Progenitor cell of endocrine pancreas (in vitro differentiated cells): ENCODE measurements around the gene SMARCD2. TPM values are rescaled to one million over a fixed set of nuclear protein-coding genes. Genes with fewer than 3 reads are reported as not detected.
"Not testable (repeated sequence)": the region's sequence is repeated elsewhere in the genome, so short reads cannot be mapped to it uniquely, and the experiment has no call there.

Experiments used
- DNase-seq: peaks from one replicate; pipeline ENCODE4 v3.0.0; 2021; ENCODE audit warnings: low spot score; ENCODE audit not compliant: unreplicated experiment
- H3K27ac Mint-ChIP-seq: 2 replicates; pipeline ENCODE4 v1.8.0; 2021; ENCODE audit warnings: mild to moderate bottlenecking, moderate library complexity, mixed read lengths
- H3K27me3 Mint-ChIP-seq: 2 replicates; pipeline ENCODE4 v1.8.0; 2021; ENCODE audit warnings: mixed read lengths
- H3K36me3 Mint-ChIP-seq: 2 replicates; pipeline ENCODE4 v1.8.0; 2022; ENCODE audit warnings: mixed read lengths; ENCODE audit not compliant: insufficient read depth
- H3K4me1 Mint-ChIP-seq: 2 replicates; pipeline ENCODE4 v1.8.0; 2021; ENCODE audit warnings: low read depth, mixed read lengths
- H3K4me3 Mint-ChIP-seq: 2 replicates; pipeline ENCODE4 v1.8.0; 2021; ENCODE audit warnings: low read depth, mild to moderate bottlenecking, moderate library complexity, mixed read lengths
- H3K9me3 Mint-ChIP-seq: 2 replicates; pipeline ENCODE4 v1.8.0; 2021; ENCODE audit warnings: low read depth, mixed read lengths
- CTCF ChIP-seq: fragments of 200-600 bp; sonication (generic); IDR thresholded peaks from one replicate; pipeline ENCODE4 v1.5.0; 2021; ENCODE audit warnings: antibody characterized with exemption, mild to moderate bottlenecking; ENCODE audit not compliant: unreplicated experiment
- long read RNA-seq: library from polyadenylated mRNA; unstranded; transcript quantifications from one replicate; pipeline ENCODE4 v2.0.0, GENCODE V29; 2020
- total RNA-seq: library from RNA; stranded (reverse); gene quantifications from 2 replicates; pipeline ENCODE4 v1.2.1, GENCODE V29; 2021

Gene SMARCD2
- total RNA-seq, result 61.6 and 63.8 TPM in 2 replicates
- long read RNA-seq, partial matches to known transcripts, result 25 of 30 reads
- long read RNA-seq, other reads (novel, unspliced or antisense), result 3 of 30 reads

GRCh38 chr17:63842540-63843386, at the start of gene SMARCD2:
Gene SMARCD2 (minus strand): TSS chr17:63842685. CDS start chr17:63842674, 11 bp downstream.
- DNase-seq, result peak; percentile 95
- H3K36me3 Mint-ChIP-seq, result no peaks in the 10 kb centered on the region
- no peaks in the 10 kb centered on the region for H3K9me3 Mint-ChIP-seq
- H3K4me3 Mint-ChIP-seq, result peak within 1 kb of the TSS; percentile 96
- TF ChIP-seq CTCF, result no peak
- H3K27ac Mint-ChIP-seq, result peak within 1 kb of the TSS; percentile 95
- peaks cover 16% of the 10 kb centered on the region for H3K27me3 Mint-ChIP-seq
- H3K4me1 Mint-ChIP-seq, result peaks cover 22% of the 10 kb centered on the region

- not testable (repeated sequence) for H3K36me3 Mint-ChIP-seq, H3K4me3 Mint-ChIP-seq, H3K4me1 Mint-ChIP-seq, H3K9me3 Mint-ChIP-seq, H3K27ac Mint-ChIP-seq, DNase-seq
- peaks cover 19% of the 10 kb centered on the region for H3K27me3 Mint-ChIP-seq
- TF ChIP-seq CTCF, result peak; percentile 54
These were observed 46.8 kb upstream of the SMARCD2 start for GRCh38 chr17:63889026-63889848.

GRCh38 chr17:63885119-63885518, 42.6 kb upstream of the SMARCD2 start:
- not testable (repeated sequence) for H3K4me1 Mint-ChIP-seq, DNase-seq, H3K4me3 Mint-ChIP-seq, H3K36me3 Mint-ChIP-seq, H3K27ac Mint-ChIP-seq, H3K9me3 Mint-ChIP-seq
- H3K27me3 Mint-ChIP-seq, result peaks cover 24% of the 10 kb centered on the region

GRCh38 chr17:63882626-63883126, 40.2 kb upstream of the SMARCD2 start:
- not testable (repeated sequence) for DNase-seq, H3K27ac Mint-ChIP-seq, H3K9me3 Mint-ChIP-seq, H3K4me3 Mint-ChIP-seq, H3K36me3 Mint-ChIP-seq, H3K4me1 Mint-ChIP-seq
- H3K27me3 Mint-ChIP-seq, result peaks cover 33% of the 10 kb centered on the region

- no peak within 1 kb of the TSS for H3K4me3 Mint-ChIP-seq
- no peaks in the 10 kb centered on the region for H3K4me1 Mint-ChIP-seq
- H3K36me3 Mint-ChIP-seq, result no peaks in the 10 kb centered on the region
- peaks cover 27% of the 10 kb centered on the region for H3K27me3 Mint-ChIP-seq
- H3K27ac Mint-ChIP-seq, result no peak within 1 kb of the TSS
- no peaks in the 10 kb centered on the region for H3K9me3 Mint-ChIP-seq
- TF ChIP-seq CTCF, result peak; percentile 53
- peak; percentile 41 for DNase-seq
These were observed 39.6 kb upstream of the SMARCD2 start, which contains the start of gene GH2 for GRCh38 chr17:63881935-63882601. Gene GH2 (minus strand): TSS chr17:63881944. CDS start chr17:63881801, 143 bp downstream.
